Hepatocyte (in vitro differentiated cells): Measurements from ENCODE around the gene PACS1. TPM values are rescaled to one million over a fixed set of nuclear protein-coding genes. Genes with fewer than 3 reads are reported as not detected.

Source experiments
- DNase-seq: peaks from one replicate; pipeline ENCODE4 v3.0.0-alpha.2; 2016; ENCODE audit warnings: low spot score
- H2AFZ ChIP-seq: fragments of 200-600 bp; sonication (generic); 2 replicates; pipeline ENCODE4 v1.6.0; 2016; ENCODE audit warnings: antibody characterized with exemption, mild to moderate bottlenecking
- H3K27ac ChIP-seq: fragments of 200-600 bp; sonication (generic); 2 replicates; pipeline ENCODE4 v1.5.1; 2016; ENCODE audit warnings: mild to moderate bottlenecking
- H3K27me3 ChIP-seq: fragments of 200-600 bp; sonication (generic); 2 replicates; pipeline ENCODE4 v1.6.1; 2016
- H3K36me3 ChIP-seq: fragments of 200-600 bp; sonication (generic); replicated peaks from 2 replicates; pipeline ENCODE4 v1.5.1; 2016; ENCODE audit warnings: low read depth; ENCODE audit not compliant: insufficient read depth
- H3K4me1 ChIP-seq: fragments of 200-600 bp; sonication (generic); 2 replicates; pipeline ENCODE4 v1.5.1; 2016; ENCODE audit warnings: mild to moderate bottlenecking, moderate library complexity; ENCODE audit not compliant: insufficient read depth
- H3K4me2 ChIP-seq: fragments of 200-600 bp; sonication (generic); 2 replicates; pipeline ENCODE4 v1.6.0; 2016
- H3K4me3 ChIP-seq: fragments of 200-600 bp; sonication (generic); 2 replicates; pipeline ENCODE4 v1.5.1; 2016; ENCODE audit warnings: mild to moderate bottlenecking
- H3K79me2 ChIP-seq: fragments of 200-600 bp; sonication (generic); 2 replicates; pipeline ENCODE4 v1.6.0; 2017; ENCODE audit warnings: mild to moderate bottlenecking
- H3K9me2 ChIP-seq: fragments of 200-600 bp; sonication (generic); replicated peaks from 2 replicates; pipeline ENCODE4 v1.6.0; 2017; ENCODE audit warnings: mild to moderate bottlenecking; ENCODE audit not compliant: insufficient read depth
- H3K9me3 ChIP-seq: fragments of 200-600 bp; sonication (generic); 2 replicates; pipeline ENCODE4 v1.5.1; 2016; ENCODE audit warnings: low read depth, mild to moderate bottlenecking
- H4K20me1 ChIP-seq: fragments of 200-600 bp; sonication (generic); 2 replicates; pipeline ENCODE4 v1.6.0; 2016; ENCODE audit warnings: mild to moderate bottlenecking; ENCODE audit not compliant: insufficient read depth, poor library complexity, severe bottlenecking
- CTCF ChIP-seq: fragments of 200-600 bp; sonication (generic); IDR thresholded peaks from 2 replicates; pipeline ENCODE4 v1.5.1; 2016; ENCODE audit warnings: antibody characterized with exemption, mild to moderate bottlenecking; ENCODE audit not compliant: poor library complexity
- EZH2 ChIP-seq: fragments of 200-600 bp; sonication (generic); IDR thresholded peaks from 2 replicates; pipeline ENCODE4 v1.6.1; 2016; ENCODE audit warnings: antibody characterized with exemption, mild to moderate bottlenecking, borderline replicate concordance
- EZH2phosphoT487 ChIP-seq: fragments of 200-600 bp; sonication (generic); IDR thresholded peaks from one replicate; pipeline ENCODE4 v1.6.1; 2018; ENCODE audit warnings: antibody characterized with exemption, mild to moderate bottlenecking, low read depth, moderate library complexity; ENCODE audit not compliant: unreplicated experiment, severe bottlenecking
- WGBS: methylation state at CpG from one replicate; pipeline ENCODE4 v1.1.6; 2016; ENCODE audit warnings: low lambda C conversion rate; ENCODE audit errors: missing lambda C conversion rate; 5-methylcytosine and 5-hydroxymethylcytosine counted together
- polyA plus RNA-seq: library from polyadenylated mRNA; unstranded; fragments of >200 nt; fragmentation: Nextera tagmentation; extraction: Ambion mirVana; gene quantifications from 2 replicates; pipeline ENCODE4 v1.2.1, GENCODE V29; 2016
- total RNA-seq: library from RNA; depleted of rRNA; stranded (reverse); fragments of >200 nt; gene quantifications from 2 replicates; pipeline ENCODE4 v1.2.3, GENCODE V29; 2014

Gene PACS1
- total and polyA plus RNA-seq, 2 experiments from 2014 or later = 28.2 to 71.5 TPM

- Histone ChIP-seq H3K4me1 (no peaks in the 10 kb centered on the region), H3K4me2 (no peak overlapping the region), H3K4me3 (no peak overlapping the region), H3K36me3 (no peaks in the 10 kb centered on the region), H4K20me1 (no peaks in the 10 kb centered on the region), H3K9me2 (no peaks in the 10 kb centered on the region), H3K79me2 (no peaks in the 10 kb centered on the region), H3K27ac (no peak overlapping the region), H3K27me3 (no peaks in the 10 kb centered on the region), H3K9me3 (no peaks in the 10 kb centered on the region), H2AFZ (no peak overlapping the region)
- whole genome bisulfite sequencing = 93% methylated on average over 3 of the region's 3 CpGs
- no peak for DNase-seq
- TF ChIP-seq CTCF (no peak), EZH2 (no peak), EZH2phosphoT487 (no peak)
Measured at GRCh38 chr11:66039765-66040164, 30.3 kb upstream of the PACS1 start.

- H3K79me2 ChIP-seq = no peaks in the 10 kb centered on the region
- TF ChIP-seq EZH2 (no peak), EZH2phosphoT487 (no peak), CTCF (no peak)
- no peaks in the 10 kb centered on the region for H4K20me1 ChIP-seq
- no peak for DNase-seq
- no peak overlapping the region for H3K4me3 ChIP-seq
- no peaks in the 10 kb centered on the region for H3K4me1 ChIP-seq
- H2AFZ ChIP-seq = no peak overlapping the region
- H3K4me2 ChIP-seq = no peak overlapping the region
- no peaks in the 10 kb centered on the region for H3K27me3 ChIP-seq
- no peaks in the 10 kb centered on the region for H3K36me3 ChIP-seq
- H3K9me2 ChIP-seq = no peaks in the 10 kb centered on the region
- H3K9me3 ChIP-seq = no peaks in the 10 kb centered on the region
- 97% methylated on average over 74 of the region's 81 CpGs for WGBS
- no peak overlapping the region for H3K27ac ChIP-seq
Measured at GRCh38 chr11:66042227-66042995, 27.7 kb upstream of the PACS1 start.

GRCh38 chr11:66042996-66043906, 26.8 kb upstream of the PACS1 start:
- DNase-seq = no peak
- Histone ChIP-seq H3K27ac (no peak overlapping the region), H3K27me3 (no peaks in the 10 kb centered on the region), H3K36me3 (no peaks in the 10 kb centered on the region), H3K4me2 (no peak overlapping the region), H4K20me1 (no peaks in the 10 kb centered on the region), H3K9me2 (no peaks in the 10 kb centered on the region), H3K4me1 (no peaks in the 10 kb centered on the region), H3K4me3 (no peak overlapping the region), H2AFZ (no peak overlapping the region), H3K9me3 (no peaks in the 10 kb centered on the region), H3K79me2 (no peaks in the 10 kb centered on the region)
- 99% methylated on average over 57 of the region's 88 CpGs for WGBS
- TF ChIP-seq EZH2phosphoT487 (no peak), EZH2 (no peak), CTCF (no peak)
